T-helper 2 cell treated with Interferon-gamma antibody and Interleukin-4, amounts not matched to agents 100 ng/mL and 5 ng/mL, for 36 hours (primary cell): Measurements from ENCODE around the gene ZNF689. TPM values are rescaled to one million over a fixed set of nuclear protein-coding genes. Genes with fewer than 3 reads are reported as not detected.

Source experiments
- total RNA-seq: library from RNA; stranded (reverse); gene quantifications from 2 replicates; pipeline ENCODE4 v1.2.3, GENCODE V29; 2022

The ZNF689 gene
- total RNA-seq, 1 donor from 2014 or later = 11.6 TPM

Other genes starting within 250 kb of the ZNF689 start
- gene TBC1D10B, start 239.9 kb downstream of the ZNF689 start, total RNA-seq = 74.2 and 74.5 TPM in 2 replicates
- not detected in 2 replicates for gene MYL11, start 235.6 kb downstream of the ZNF689 start, total RNA-seq
- 320 and 326 TPM in 2 replicates for gene SEPTIN1, start 227.8 kb downstream of the ZNF689 start, total RNA-seq
- 11.8 and 12.4 TPM in 2 replicates for gene ZNF48, start 215.0 kb downstream of the ZNF689 start, total RNA-seq
- 4.6 TPM in 2 replicates for gene ZNF771, start 202.8 kb downstream of the ZNF689 start, total RNA-seq
- 87.8 and 93.3 TPM in 2 replicates for gene DCTPP1, start 180.4 kb downstream of the ZNF689 start, total RNA-seq
- 73.9 and 78.5 TPM in 2 replicates for gene SEPHS2, start 164.5 kb downstream of the ZNF689 start, total RNA-seq
- 527 and 528 TPM in 2 replicates for gene ITGAL, start 137.6 kb downstream of the ZNF689 start, total RNA-seq
- gene ZNF768, start 83.8 kb downstream of the ZNF689 start, total RNA-seq = 5.4 and 5.9 TPM in 2 replicates
- gene ZNF747, start 75.5 kb downstream of the ZNF689 start, total RNA-seq = 12.1 and 12.7 TPM in 2 replicates
- 15.3 and 16.4 TPM in 2 replicates for gene ZNF764, start 52.0 kb downstream of the ZNF689 start, total RNA-seq
- gene ZNF688, start 38.7 kb downstream of the ZNF689 start, total RNA-seq = 13.9 and 16.4 TPM in 2 replicates
- 15.2 and 18.5 TPM in 2 replicates for gene ZNF785, start 24.7 kb downstream of the ZNF689 start, total RNA-seq
- 71.0 and 71.4 TPM in 2 replicates for gene PRR14, start 40.6 kb upstream of the ZNF689 start, total RNA-seq
- 77.3 and 81.1 TPM in 2 replicates for gene FBRS, start 48.0 kb upstream of the ZNF689 start, total RNA-seq
- 81.8 and 88.3 TPM in 2 replicates for gene SRCAP, start 88.8 kb upstream of the ZNF689 start, total RNA-seq
- 44.5 and 47.6 TPM in 2 replicates for gene PHKG2, start 138.0 kb upstream of the ZNF689 start, total RNA-seq
- 2.3 and 4.4 TPM in 2 replicates for gene CFAP119, start 151.7 kb upstream of the ZNF689 start, total RNA-seq
- gene RNF40, start 151.9 kb upstream of the ZNF689 start, total RNA-seq = 78.2 and 85.5 TPM in 2 replicates
- 0.25 and 0.43 TPM in 2 replicates for gene ZNF629, start 176.8 kb upstream of the ZNF689 start, total RNA-seq